DOHH2 (cell line): ENCODE results near the gene NCAN.
"Not testable (repeated sequence)": the region's sequence is repeated elsewhere in the genome, so short reads cannot be mapped to it uniquely, and the experiment has no call there.

Experiments used
- EZH2phosphoT487 ChIP-seq: fragments of 200-600 bp; sonication (generic); IDR thresholded peaks from 2 replicates; pipeline ENCODE4 v1.6.1; 2017; ENCODE audit warnings: borderline replicate concordance, mild to moderate bottlenecking, antibody characterized with exemption, low read length, moderate library complexity, mixed read lengths
- TF ChIP-seq, protein P1 (sequence below): fragments of 200-600 bp; sonication (generic); IDR thresholded peaks from one replicate; pipeline ENCODE4 v1.5.1; 2014; ENCODE audit warnings: antibody characterized with exemption, mild to moderate bottlenecking, low read depth, low read length; ENCODE audit not compliant: poor library complexity, severe bottlenecking

DNA sequence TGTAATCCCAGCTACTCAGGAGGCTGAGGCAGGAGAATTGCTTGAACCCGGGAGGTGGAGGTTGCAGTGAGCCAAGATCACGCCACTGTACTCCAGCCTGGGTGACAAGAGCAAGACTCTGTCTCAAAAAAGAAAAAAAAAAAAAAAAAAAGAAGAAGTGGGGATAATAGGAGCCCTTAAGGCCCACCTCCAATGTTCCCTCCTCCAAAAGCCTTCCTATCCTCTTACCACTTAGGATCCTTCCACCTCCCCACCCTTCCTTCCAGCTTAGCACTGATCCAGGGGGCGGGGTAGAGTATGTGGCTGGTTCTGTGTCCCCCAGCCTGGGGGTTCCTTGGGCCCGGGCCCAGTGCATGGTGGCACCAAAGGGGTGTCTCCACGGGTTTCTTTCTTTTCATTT lies 38.5 kb upstream of the NCAN start:
- TF ChIP-seq, protein P1, sequence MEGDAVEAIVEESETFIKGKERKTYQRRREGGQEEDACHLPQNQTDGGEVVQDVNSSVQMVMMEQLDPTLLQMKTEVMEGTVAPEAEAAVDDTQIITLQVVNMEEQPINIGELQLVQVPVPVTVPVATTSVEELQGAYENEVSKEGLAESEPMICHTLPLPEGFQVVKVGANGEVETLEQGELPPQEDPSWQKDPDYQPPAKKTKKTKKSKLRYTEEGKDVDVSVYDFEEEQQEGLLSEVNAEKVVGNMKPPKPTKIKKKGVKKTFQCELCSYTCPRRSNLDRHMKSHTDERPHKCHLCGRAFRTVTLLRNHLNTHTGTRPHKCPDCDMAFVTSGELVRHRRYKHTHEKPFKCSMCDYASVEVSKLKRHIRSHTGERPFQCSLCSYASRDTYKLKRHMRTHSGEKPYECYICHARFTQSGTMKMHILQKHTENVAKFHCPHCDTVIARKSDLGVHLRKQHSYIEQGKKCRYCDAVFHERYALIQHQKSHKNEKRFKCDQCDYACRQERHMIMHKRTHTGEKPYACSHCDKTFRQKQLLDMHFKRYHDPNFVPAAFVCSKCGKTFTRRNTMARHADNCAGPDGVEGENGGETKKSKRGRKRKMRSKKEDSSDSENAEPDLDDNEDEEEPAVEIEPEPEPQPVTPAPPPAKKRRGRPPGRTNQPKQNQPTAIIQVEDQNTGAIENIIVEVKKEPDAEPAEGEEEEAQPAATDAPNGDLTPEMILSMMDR: not testable (repeated sequence)
- TF ChIP-seq EZH2phosphoT487: not testable (repeated sequence)
